ENCODE data around the gene SFMBT2.
"Not testable (repeated sequence)": the region's sequence is repeated elsewhere in the genome, so short reads cannot be mapped to it uniquely, and the experiment has no call there.

Gene SFMBT2

GRCh38 chr10:7225133-7225532 lies 185.7 kb downstream of the SFMBT2 start:
- no peak for DNase-seq (ENCODE audit: low read depth)

- DNase-seq (ENCODE audit: low read depth) = no peak
Observed at GRCh38 chr10:7218968-7219367, 191.9 kb downstream of the SFMBT2 start.

- DNase-seq (ENCODE audit: low read depth) = not testable (repeated sequence)
Observed at GRCh38 chr10:7212696-7213095, 198.1 kb downstream of the SFMBT2 start.

- no peak for DNase-seq (ENCODE audit: low read depth)
Observed at GRCh38 chr10:7211857-7212577, 198.8 kb downstream of the SFMBT2 start.

GRCh38 chr10:7210516-7210915 lies 200.3 kb downstream of the SFMBT2 start:
- no peak for DNase-seq (ENCODE audit: low read depth)

- no peak for DNase-seq (ENCODE audit: low read depth)
Observed at GRCh38 chr10:7209458-7209857, 201.4 kb downstream of the SFMBT2 start.

- DNase-seq (ENCODE audit: low read depth) = no peak
Observed at GRCh38 chr10:7206412-7207100, 204.3 kb downstream of the SFMBT2 start.

- no peak for DNase-seq (ENCODE audit: low read depth)
Observed at GRCh38 chr10:7205656-7206055, 205.2 kb downstream of the SFMBT2 start.

GRCh38 chr10:7202793-7203355 lies 208.0 kb downstream of the SFMBT2 start:
- no peak for DNase-seq (ENCODE audit: low read depth)

GRCh38 chr10:7199152-7199760 lies 211.6 kb downstream of the SFMBT2 start:
- no peak for DNase-seq (ENCODE audit: low read depth)

- no peak for DNase-seq (ENCODE audit: low read depth)
Observed at GRCh38 chr10:7196284-7196683, 214.6 kb downstream of the SFMBT2 start.

GRCh38 chr10:7195118-7195517 lies 215.7 kb downstream of the SFMBT2 start:
- no peak for DNase-seq (ENCODE audit: low read depth)

- no peak for DNase-seq (ENCODE audit: low read depth)
Observed at GRCh38 chr10:7194571-7194970, 216.3 kb downstream of the SFMBT2 start.

- DNase-seq (ENCODE audit: low read depth) = no peak
Observed at GRCh38 chr10:7193369-7193768, 217.5 kb downstream of the SFMBT2 start.

- no peak for DNase-seq (ENCODE audit: low read depth)
Observed at GRCh38 chr10:7192831-7193361, 217.9 kb downstream of the SFMBT2 start.

GRCh38 chr10:7192061-7192460 lies 218.8 kb downstream of the SFMBT2 start:
- DNase-seq (ENCODE audit: low read depth) = no peak

GRCh38 chr10:7190772-7191171 lies 220.1 kb downstream of the SFMBT2 start:
- not testable (repeated sequence) for DNase-seq (ENCODE audit: low read depth)

GRCh38 chr10:7189909-7190308 lies 220.9 kb downstream of the SFMBT2 start:
- DNase-seq (ENCODE audit: low read depth) = no peak

GRCh38 chr10:7188456-7189050 lies 222.3 kb downstream of the SFMBT2 start:
- no peak for DNase-seq (ENCODE audit: low read depth)

GRCh38 chr10:7186387-7187018 lies 224.3 kb downstream of the SFMBT2 start:
- no peak for DNase-seq (ENCODE audit: low read depth)

- DNase-seq (ENCODE audit: low read depth) = no peak
Observed at GRCh38 chr10:7185367-7185690, 225.5 kb downstream of the SFMBT2 start.
